Muscle layer of colon (tissue), 2 donors: Measurements from ENCODE around the gene TRANK1.
A peak's percentile ranks its signal among the peaks of the same experiment; 100 is the strongest.

Source experiments
- H3K27ac ChIP-seq: one replicate; pipeline ENCODE4 v1.7.0; 2013; ENCODE audit warnings: low read depth, mild to moderate bottlenecking, low read length, moderate library complexity
- H3K27me3 ChIP-seq, 2 donors: one replicate each; pipeline ENCODE4 v1.7.0; 2013; ENCODE audit warnings: low read length in 2 of 2, mild to moderate bottlenecking in 2 of 2; ENCODE audit not compliant: insufficient read depth in 2 of 2, control insufficient read depth in 1 of 2
- H3K36me3 ChIP-seq: one replicate; pipeline ENCODE4 v1.7.0; 2013; ENCODE audit warnings: mild to moderate bottlenecking, low read length; ENCODE audit not compliant: insufficient read depth
- H3K4me1 ChIP-seq: one replicate; pipeline ENCODE4 v1.7.0; 2013; ENCODE audit warnings: mild to moderate bottlenecking, low read length; ENCODE audit not compliant: insufficient read depth
- H3K4me3 ChIP-seq, 2 donors: one replicate each; pipeline ENCODE4 v1.7.0; 2013; ENCODE audit warnings: low read length in 2 of 2, low read depth in 1 of 2, mild to moderate bottlenecking in 1 of 2, moderate library complexity in 1 of 2
- H3K9ac ChIP-seq: one replicate; pipeline ENCODE4 v1.7.0; 2013; ENCODE audit warnings: low read length
- H3K9me3 ChIP-seq: one replicate; pipeline ENCODE4 v1.7.0; 2013; ENCODE audit warnings: mild to moderate bottlenecking, low read length
- donor health status: abdominal sarcoma.
- donor health status: Adenocarcinoma of cecum.

The TRANK1 gene

GRCh38 chr3:36944641-36945270 is at the start of gene TRANK1:
Gene TRANK1, minus strand, starts transcription at chr3:36945054. Its CDS starts 245 bp downstream, at chr3:36944809.
- H3K4me1 ChIP-seq = peaks cover 5% of the 10 kb centered on the region
- no peaks in the 10 kb centered on the region for H3K9me3 ChIP-seq
- H3K9ac ChIP-seq = peak within 1 kb of the TSS; percentile 21
- peak within 1 kb of the TSS; percentile 88 to 94 for H3K4me3 ChIP-seq
- peak within 1 kb of the TSS; percentile 73 for H3K27ac ChIP-seq
- H3K36me3 ChIP-seq = no peaks in the 10 kb centered on the region
- no peaks in the 10 kb centered on the region for H3K27me3 ChIP-seq

- Histone ChIP-seq H3K9me3 (no peaks in the 10 kb centered on the region), H3K4me1 (peaks cover 37% of the 10 kb centered on the region), H3K27me3 (no peaks in the 10 kb centered on the region), H3K36me3 (peaks cover 26% of the 10 kb centered on the region), H3K4me3 (peak within 1 kb of the TSS; percentile 64 to 89), H3K27ac (peak within 1 kb of the TSS; percentile 92), H3K9ac (peak within 1 kb of the TSS; percentile 88)
These were observed 48.8 kb upstream of the TRANK1 start, which contains the start of gene MLH1 for GRCh38 chr3:36993326-36994283. Gene MLH1, plus strand, starts transcription at chr3:36993518. Its CDS starts 30 bp downstream, at chr3:36993548.

- Histone ChIP-seq H3K27me3 (no peaks in the 10 kb centered on the region), H3K4me3 (peak within 1 kb of the TSS; percentile 64 to 89), H3K27ac (peak within 1 kb of the TSS; percentile 92), H3K36me3 (peaks cover 20% of the 10 kb centered on the region), H3K4me1 (peaks cover 44% of the 10 kb centered on the region), H3K9me3 (no peaks in the 10 kb centered on the region), H3K9ac (peak within 1 kb of the TSS; percentile 88)
These were observed 48.0 kb upstream of the TRANK1 start, which contains the start of gene EPM2AIP1 for GRCh38 chr3:36992806-36993325. Gene EPM2AIP1, minus strand, starts transcription at chr3:36993131. Its CDS starts 54 bp downstream, at chr3:36993077.

- no peaks in the 10 kb centered on the region for H3K27me3 ChIP-seq
- peak overlapping the region; percentile 92 for H3K27ac ChIP-seq
- peaks cover 46% of the 10 kb centered on the region for H3K4me1 ChIP-seq
- peak overlapping the region; percentile 34 to 89 for H3K4me3 ChIP-seq
- H3K9ac ChIP-seq = peak overlapping the region; percentile 88
- H3K36me3 ChIP-seq = peaks cover 15% of the 10 kb centered on the region
- H3K9me3 ChIP-seq = no peaks in the 10 kb centered on the region
These were observed 47.3 kb upstream of the TRANK1 start for GRCh38 chr3:36991923-36992805.

GRCh38 chr3:36991147-36991546 is 46.3 kb upstream of the TRANK1 start:
- peaks cover 14% of the 10 kb centered on the region for H3K36me3 ChIP-seq
- peak overlapping the region; percentile 34 to 89 for H3K4me3 ChIP-seq
- H3K9me3 ChIP-seq = no peaks in the 10 kb centered on the region
- peak overlapping the region; percentile 88 for H3K9ac ChIP-seq
- peaks cover 46% of the 10 kb centered on the region for H3K4me1 ChIP-seq
- no peaks in the 10 kb centered on the region for H3K27me3 ChIP-seq
- peak overlapping the region; percentile 92 for H3K27ac ChIP-seq

- Histone ChIP-seq H3K9ac (peak overlapping the region; percentile 25), H3K4me1 (peaks cover 46% of the 10 kb centered on the region), H3K27me3 (no peaks in the 10 kb centered on the region), H3K4me3 (peak overlapping the region; percentile 7 to 16), H3K36me3 (peaks cover 23% of the 10 kb centered on the region), H3K9me3 (no peaks in the 10 kb centered on the region), H3K27ac (no peak overlapping the region)
These were observed 44.7 kb upstream of the TRANK1 start for GRCh38 chr3:36989568-36989967.

GRCh38 chr3:36989005-36989404 is 44.2 kb upstream of the TRANK1 start:
- peak overlapping the region; percentile 25 for H3K9ac ChIP-seq
- no peak overlapping the region for H3K27ac ChIP-seq
- H3K36me3 ChIP-seq = peaks cover 26% of the 10 kb centered on the region
- H3K4me1 ChIP-seq = peaks cover 41% of the 10 kb centered on the region
- H3K27me3 ChIP-seq = no peaks in the 10 kb centered on the region
- peak overlapping the region in 1 of 2 donors; percentile 7 for H3K4me3 ChIP-seq
- H3K9me3 ChIP-seq = no peaks in the 10 kb centered on the region

GRCh38 chr3:36988356-36988755 is 43.5 kb upstream of the TRANK1 start:
- Histone ChIP-seq H3K4me3 (no peak overlapping the region), H3K9me3 (no peaks in the 10 kb centered on the region), H3K9ac (no peak overlapping the region), H3K4me1 (peaks cover 40% of the 10 kb centered on the region), H3K27me3 (no peaks in the 10 kb centered on the region), H3K36me3 (peaks cover 32% of the 10 kb centered on the region), H3K27ac (no peak overlapping the region)

- Histone ChIP-seq H3K9ac (no peak overlapping the region), H3K4me3 (no peak overlapping the region), H3K27ac (no peak overlapping the region), H3K36me3 (peaks cover 34% of the 10 kb centered on the region), H3K27me3 (no peaks in the 10 kb centered on the region), H3K9me3 (no peaks in the 10 kb centered on the region), H3K4me1 (no peaks in the 10 kb centered on the region)
These were observed 36.2 kb upstream of the TRANK1 start for GRCh38 chr3:36981006-36981405.

GRCh38 chr3:36973139-36973538 is 28.3 kb upstream of the TRANK1 start:
- no peaks in the 10 kb centered on the region for H3K4me1 ChIP-seq
- no peaks in the 10 kb centered on the region for H3K27me3 ChIP-seq
- no peaks in the 10 kb centered on the region for H3K9me3 ChIP-seq
- no peaks in the 10 kb centered on the region for H3K36me3 ChIP-seq
- no peak overlapping the region for H3K9ac ChIP-seq
- H3K4me3 ChIP-seq = no peak overlapping the region
- no peak overlapping the region for H3K27ac ChIP-seq
